ENCODE data around the gene MAB21L4.

The MAB21L4 gene

DNA sequence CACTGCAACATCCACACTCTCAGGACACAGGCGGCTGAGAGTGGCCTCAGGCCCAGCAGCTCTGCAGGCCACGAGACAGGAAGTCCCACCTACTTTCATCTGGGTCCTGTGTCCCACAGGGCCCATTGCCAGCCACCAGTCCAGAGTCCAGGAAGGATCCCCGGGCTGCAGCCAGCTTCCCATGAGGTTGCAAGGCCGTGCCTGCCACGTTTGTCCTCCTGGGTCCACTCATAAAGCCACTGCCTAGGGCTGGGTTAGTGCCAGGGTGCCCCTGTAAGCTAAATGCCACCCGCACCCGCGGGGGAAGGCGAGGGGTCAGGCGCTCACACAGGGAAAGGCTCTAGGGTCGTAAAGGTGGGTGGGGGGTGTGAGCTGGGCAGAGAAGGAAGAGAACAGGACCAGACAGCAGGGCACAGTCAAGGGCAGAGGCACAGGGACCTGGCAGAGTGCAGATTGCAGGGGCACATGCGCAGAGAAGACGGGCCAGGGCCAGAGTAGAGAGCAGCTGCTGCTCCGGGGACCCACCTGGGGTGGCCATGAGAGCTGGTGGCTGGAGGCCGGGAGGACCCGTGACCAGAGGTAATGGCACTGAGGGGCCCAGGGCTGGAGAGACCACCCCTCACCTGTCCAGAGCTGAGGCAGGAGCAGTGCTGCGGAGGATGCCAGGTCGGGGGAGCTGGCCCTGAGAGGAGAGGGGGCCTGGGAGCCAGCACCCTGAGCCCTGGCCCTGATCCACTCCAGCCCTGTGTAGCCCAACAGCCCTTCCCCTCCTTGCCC lies 19.3 kb downstream of the MAB21L4 start:
- no peak for DNase-seq

DNA sequence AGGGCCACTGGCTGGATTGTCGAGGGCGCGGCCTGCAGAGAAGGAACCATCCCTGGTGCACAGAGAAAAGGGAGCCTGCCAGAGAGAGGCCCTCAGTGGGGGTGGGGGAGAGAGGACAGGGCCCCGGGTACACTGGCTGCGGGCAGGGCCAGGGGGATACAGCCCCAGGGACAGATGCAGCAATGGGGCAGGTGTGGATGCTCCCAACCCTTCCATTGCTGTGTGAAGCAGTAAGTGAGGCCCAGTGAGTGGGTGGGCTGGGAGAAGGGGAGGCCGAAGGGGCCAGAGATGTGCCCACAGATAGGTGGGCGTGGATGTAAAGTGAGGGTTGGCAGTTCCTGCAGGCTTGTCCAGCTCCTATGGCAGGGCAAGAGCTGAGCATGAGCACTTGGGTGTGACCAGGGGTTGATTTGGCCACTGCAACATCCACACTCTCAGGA lies 19.9 kb downstream of the MAB21L4 start:
- no peak for DNase-seq

DNA sequence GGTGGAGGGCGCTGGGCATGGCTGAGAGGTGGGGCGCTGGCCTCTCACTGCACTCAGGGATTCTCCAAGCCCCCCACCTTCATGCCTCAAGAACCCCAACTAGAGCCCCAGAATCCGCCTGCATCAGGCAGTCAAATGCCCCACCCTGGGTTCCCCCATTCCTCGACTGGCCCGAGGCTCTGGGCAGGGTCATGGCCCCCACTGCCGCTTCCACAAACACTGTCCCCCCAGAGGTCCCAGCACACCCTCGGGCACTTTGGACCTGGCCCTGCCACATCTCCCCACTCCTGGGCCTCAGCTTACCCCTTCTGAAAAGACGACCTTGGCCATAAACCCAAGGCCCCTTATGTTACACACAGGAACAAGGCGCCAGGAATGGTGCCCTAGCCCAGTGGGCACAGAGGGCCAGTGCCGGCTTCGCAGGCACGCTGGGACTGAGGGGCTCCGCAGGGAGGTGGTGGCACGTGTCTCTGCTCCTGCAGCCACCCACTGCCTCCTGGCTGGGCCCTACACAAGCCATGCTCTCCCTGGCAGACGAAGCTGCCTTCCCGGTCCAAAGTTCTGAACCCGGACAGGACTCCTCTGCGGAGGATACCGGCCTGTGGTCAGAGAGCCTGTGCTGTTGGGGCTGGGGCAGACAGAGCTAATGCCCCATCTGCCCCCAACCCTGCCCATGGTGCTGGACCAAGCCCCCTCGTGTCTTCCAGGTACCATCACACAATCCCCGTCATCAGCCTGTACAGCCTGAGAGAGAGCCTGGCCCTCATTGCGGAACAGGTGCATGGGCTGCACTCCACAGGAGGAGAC lies 20.5 kb downstream of the MAB21L4 start:
- DNase-seq = no peak

DNA sequence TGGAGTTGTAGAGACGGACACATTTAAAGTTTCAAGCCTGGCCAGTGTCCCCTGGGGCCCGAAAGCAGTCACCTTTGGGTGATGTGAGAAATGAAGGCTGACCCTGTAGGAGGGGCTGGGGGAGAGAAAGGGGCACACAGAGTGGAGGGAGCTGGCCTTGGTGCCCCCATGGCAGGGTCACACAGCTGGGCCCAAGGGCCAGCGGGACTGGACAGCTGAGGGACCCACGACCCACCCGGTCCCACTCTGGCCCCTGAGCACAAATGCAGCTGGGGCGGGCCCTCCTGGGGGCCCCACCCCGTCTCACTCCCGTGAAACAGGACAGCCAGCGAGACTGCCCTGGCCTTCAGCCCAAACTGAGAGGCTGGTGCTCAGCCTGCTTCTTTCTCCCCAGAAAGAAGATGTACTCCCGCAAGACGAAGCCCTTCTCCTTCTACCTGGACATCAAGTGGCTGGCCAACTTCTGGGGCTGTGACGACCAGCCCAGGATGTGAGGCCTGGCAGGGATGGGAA lies 21.2 kb downstream of the MAB21L4 start:
- DNase-seq = no peak

GRCh38 chr2:240873805-240874714 lies 21.9 kb downstream of the MAB21L4 start:
- no peak for DNase-seq

DNA sequence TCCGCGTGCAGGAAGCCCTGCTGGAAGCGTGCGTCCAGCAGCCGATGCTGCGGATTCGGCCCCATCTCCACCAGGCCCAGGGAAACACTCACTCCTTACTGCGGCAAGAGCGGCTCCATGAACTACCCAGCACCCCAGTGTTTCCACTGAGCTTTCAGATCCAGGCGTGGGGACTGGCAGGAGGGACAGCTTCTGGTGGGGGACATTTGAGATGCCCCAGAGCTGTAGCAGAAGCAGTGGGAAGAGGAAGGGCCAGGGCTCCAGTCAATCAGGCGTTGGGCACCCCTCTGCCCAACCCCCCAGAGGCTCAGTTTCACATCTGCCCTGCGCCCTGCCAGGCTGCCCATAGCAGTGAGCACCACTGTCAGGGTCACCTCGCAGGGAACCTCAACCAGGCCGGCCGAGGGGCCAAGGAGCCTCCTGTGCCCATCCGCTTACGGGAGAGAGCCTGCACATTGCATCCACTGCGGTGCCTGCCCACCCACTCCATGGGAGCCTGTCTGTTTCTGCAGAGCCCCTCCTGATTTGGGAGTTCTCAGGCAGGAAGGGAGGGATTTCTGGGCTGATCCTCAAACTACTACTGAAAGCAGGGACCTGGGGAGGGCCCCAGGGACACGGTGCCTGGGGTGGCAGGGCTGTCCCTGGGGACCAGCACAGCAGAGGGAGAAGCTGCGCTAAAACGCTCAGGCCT lies 22.7 kb downstream of the MAB21L4 start:
- no peak for DNase-seq

DNA sequence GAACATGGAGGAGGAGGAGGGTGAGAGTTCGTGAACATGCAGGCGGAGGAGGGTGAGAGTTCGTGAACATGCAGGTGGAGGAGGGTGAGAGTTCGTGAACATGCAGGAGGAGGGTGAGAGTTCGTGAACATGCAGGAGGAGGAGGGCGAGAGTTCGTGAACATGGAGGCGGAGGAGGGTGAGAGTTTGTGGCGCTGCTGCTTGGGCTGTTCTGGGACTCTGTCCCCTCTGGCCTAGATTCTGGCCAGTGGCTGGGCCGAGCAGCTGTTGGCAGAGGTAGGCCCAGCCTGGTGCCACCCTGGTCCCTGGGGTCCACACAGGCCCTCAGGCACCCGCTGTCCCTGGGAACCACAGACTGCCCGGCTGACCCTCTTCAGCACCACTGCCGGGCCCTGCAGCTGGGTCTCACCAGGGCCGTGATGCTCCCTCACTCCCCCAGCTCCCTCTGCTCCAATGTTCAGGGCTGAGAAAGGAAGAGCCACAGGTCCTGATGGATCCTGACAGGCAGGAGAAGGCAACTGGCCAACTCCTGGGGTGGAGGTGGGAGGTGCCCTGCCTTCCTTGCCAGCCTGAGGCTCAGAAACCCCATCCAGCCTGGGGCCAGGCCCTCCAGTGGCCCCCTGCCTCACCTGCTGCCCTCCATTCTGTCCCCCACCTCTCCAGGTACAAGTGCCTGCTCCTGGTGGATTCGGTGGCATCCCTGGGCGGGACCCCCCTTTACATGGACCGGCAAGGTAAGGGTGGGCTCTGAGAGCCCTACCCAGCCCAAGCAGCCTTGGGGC lies 23.4 kb downstream of the MAB21L4 start:
- DNase-seq = no peak

GRCh38 chr2:240871071-240871958 lies 24.6 kb downstream of the MAB21L4 start:
- no peak for DNase-seq

DNA sequence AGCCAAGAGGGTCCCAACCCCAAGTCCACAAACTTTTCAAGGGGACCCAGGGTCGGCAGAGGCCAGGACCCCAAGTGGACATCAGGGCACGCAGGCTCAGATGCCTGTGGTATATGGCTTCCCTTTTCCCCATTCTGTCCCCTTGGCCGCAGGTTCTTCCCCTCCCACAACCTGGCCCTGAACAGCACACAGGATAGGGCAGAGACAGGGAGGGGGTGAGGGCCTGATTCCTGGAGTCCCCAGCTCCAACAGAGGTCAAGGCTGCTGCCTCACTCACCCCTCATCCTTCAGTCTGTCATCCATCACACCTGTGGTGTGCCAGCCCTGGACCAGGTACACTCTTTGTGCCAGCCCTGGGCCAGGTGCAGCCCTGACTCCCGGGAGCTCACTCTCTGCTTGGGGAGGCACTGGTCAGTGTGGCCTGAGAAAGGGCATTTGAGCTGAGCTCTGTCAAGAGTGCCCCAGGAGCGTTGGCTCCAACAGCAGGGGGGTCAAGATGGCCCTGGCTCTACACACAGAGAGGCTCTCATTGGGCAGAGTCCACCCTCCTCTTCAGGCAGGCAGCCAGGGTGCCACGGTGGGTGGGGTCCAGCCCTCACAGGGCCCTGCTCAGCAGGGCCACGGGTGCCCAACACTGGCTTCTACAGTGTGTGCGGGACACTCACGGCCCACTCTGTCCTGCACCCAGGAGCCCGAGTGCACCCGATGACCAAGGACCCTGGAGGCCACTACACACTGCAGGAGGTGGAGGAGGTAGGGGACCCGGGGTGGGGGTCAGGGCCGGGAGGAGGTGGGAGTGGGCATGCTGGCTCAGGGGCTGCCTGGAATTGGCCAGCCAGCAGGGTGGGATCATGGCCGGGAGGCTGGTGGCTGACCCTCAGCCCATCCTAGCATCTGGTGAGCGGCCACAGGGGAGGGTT lies 25.7 kb downstream of the MAB21L4 start:
- DNase-seq = no peak

DNA sequence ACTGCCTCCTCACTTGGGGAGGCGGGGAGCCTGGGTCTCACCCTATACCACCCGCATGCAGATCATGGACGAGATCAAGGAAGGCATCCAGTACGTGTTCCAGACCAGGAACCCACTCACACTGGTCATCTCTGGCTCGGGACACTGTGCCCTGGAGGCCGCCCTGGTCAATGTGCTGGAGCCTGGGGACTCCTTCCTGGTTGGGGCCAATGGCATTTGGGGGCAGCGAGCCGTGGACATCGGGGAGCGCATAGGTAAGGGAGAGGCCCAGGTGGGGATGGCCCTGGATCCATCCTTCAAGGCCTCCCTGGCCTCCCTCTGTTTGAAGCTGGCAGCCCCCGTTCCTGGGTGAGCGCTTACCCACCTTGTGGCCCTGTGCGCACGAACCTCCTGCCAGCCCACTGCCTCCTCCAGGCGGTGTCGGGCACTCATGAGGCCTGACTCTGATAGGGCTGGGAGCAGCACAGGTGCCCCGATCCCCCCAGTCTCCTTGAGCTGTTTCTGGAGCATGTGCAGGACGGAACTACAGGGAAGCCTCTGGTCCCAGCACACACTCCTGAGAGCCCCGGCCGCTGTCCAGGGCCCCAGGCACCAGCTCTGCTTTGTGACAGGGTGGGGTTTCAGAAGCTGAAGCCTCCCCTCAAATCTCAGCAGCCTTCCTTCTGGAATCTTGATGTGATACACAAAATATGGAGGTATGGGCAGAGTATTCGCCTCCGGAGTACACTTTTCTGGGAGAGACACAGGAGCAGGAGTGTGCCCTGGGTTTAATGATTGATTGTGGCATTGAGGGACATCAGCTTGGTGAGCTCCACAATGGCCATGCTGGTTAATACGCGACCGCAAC lies 26.6 kb downstream of the MAB21L4 start:
- DNase-seq = no peak

DNA sequence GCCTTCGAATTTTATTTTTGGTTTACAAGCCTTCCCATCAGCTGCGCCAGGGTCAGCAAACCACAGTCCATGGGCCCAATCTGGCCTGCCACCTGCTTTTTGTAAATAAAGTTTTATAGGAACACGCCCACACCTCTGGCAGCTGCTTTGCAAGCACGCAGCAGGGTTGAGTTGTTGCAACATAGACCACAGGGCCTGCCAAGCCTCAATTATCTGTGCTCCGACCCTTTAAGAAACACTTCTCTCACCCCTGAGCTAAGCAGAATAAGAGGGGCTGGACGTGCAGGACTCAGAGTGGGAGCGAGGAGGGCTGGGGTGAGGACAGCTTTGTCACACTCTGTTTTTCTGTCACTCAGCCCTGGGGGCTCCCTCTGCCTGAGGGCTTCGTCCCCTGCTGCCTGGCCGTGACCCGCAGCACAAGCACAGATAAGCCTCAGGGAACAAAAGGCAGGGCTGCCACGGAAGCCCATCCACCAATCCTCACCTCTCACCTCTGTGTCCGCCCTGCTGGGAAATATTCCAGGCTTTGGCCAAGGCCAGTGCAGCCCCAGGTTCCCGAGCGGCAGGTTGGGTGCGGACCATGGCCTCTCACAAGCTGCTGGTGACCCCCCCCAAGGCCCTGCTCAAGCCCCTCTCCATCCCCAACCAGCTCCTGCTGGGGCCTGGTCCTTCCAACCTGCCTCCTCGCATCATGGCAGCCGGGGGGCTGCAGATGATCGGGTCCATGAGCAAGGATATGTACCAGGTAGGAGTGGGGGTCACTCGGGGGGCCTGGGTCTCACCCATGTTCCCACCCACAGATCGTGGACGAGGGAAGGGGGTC lies 27.5 kb downstream of the MAB21L4 start, which contains the start of gene AGXT:
Gene AGXT (plus strand): TSS at position 539 of the 823 bp plus-strand sequence. CDS start 42 bp downstream, at position 581.
- no peak for DNase-seq

DNA sequence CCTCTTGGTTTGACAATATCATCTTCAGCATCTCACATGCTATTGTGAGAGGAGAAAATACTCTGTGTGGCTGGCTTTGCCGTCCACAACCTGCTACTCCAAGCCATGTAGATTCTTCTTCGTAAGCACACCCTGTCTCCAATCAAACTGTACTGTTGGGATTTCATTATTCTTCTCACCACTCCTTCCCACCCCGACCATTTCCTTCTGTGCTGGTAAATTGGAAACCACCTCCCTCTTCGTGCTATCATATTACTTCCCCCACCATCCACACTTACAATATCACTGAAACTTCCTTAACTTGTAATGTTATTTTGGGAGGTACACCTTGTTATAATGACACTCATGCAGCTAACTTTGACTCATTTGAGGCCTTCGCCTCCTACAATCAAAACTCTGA lies 30.6 kb downstream of the MAB21L4 start:
- DNase-seq = no peak

- DNase-seq = no peak
Observed at GRCh38 chr2:240864475-240864874, 31.5 kb downstream of the MAB21L4 start.

DNA sequence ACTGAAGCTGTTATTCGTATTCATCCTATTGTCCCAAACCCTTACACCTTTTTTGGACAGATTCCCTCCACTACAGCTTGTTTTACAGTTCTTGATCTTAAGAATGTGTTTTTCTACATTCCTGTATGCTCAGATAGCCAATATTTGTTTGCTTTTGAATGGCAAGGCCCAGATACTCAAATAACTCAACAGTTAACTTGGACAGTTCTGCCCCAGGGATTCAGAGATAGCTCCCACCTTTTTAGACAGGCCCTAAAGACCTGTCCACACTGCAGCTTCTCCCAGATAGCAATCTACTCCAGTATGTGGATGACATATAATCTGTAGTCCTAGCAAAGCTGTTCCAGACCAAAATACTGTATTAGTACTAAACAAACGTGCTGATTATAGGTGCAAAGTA lies 34.4 kb downstream of the MAB21L4 start:
- DNase-seq = no peak

DNA sequence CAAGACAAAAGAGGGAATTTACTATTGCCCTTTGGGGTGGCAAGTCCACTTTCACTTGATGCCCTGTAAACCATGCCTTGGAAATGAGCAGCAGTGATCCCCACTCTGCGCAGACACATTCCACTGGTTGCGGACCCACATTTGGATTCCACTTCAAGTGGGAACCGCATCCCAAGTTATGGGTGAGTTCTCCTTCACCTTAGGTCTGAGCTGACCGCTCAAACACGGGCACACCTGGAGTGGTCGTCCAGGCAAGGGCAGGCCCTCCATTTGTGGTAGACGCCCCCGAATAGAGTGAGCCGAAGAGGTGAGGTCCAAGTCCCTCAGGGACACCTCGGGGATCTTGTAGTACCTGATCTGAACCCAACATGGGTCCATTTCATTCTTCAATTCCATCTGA lies 37.1 kb downstream of the MAB21L4 start:
- no peak for DNase-seq

DNA sequence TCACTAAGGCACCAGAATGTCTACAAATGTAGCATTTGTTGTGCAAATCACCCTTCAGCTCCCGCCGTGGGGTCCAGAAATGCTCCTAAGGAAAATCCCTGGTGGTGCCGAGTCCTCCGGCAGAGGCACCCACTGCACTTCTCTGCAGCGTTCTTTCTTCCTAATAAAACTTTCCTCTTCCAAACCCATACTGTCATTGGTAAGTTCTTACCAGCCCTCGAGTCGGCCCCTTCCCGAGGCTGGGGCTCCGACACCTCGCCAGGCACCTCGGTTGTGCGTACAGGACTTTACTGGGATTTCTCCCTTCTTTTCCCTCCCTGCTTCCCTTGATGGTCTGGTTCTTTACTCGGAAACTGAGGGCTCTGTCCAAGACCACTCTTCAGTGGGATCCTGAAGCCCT lies 37.6 kb downstream of the MAB21L4 start:
- no peak for DNase-seq

All from effector CD4-positive, alpha-beta T cell (primary cell).